Trophoblast cell (in vitro differentiated cells and primary cell): Measurements from ENCODE around the gene TTC16.

Experiments
- DNase-seq, 2 donors: peaks; one replicate each; pipeline ENCODE4 v3.0.0-alpha.2; 2016
- H2AFZ ChIP-seq: 2 replicates; pipeline ENCODE4 v1.6.1; 2013; ENCODE audit warnings: low read length, moderate library complexity, mild to moderate bottlenecking; ENCODE audit not compliant: insufficient read depth, poor library complexity
- H2AK5ac ChIP-seq: 2 replicates; pipeline ENCODE4 v1.6.1; 2013; ENCODE audit warnings: mild to moderate bottlenecking, low read length
- H2BK120ac ChIP-seq: 2 replicates; pipeline ENCODE4 v1.6.1; 2013; ENCODE audit warnings: low read length, mild to moderate bottlenecking, moderate library complexity; ENCODE audit not compliant: insufficient read depth, poor library complexity
- H2BK12ac ChIP-seq: 2 replicates; pipeline ENCODE4 v1.6.1; 2013; ENCODE audit warnings: mild to moderate bottlenecking, low read length, moderate library complexity
- H2BK5ac ChIP-seq: 2 replicates; pipeline ENCODE4 v1.6.1; 2013; ENCODE audit warnings: low read length, low read depth, moderate library complexity, mild to moderate bottlenecking; ENCODE audit not compliant: poor library complexity
- H3K14ac ChIP-seq: 2 replicates; pipeline ENCODE4 v1.6.1; 2013; ENCODE audit warnings: mild to moderate bottlenecking, low read length
- H3K18ac ChIP-seq: 2 replicates; pipeline ENCODE4 v1.6.1; 2013; ENCODE audit warnings: mild to moderate bottlenecking, low read length
- H3K23ac ChIP-seq: 2 replicates; pipeline ENCODE4 v1.6.1; 2013; ENCODE audit warnings: low read length
- H3K27ac ChIP-seq: 2 replicates; pipeline ENCODE4 v1.5.1; 2013; ENCODE audit warnings: low read depth, mild to moderate bottlenecking, inconsistent platforms, low read length, moderate library complexity
- H3K27me3 ChIP-seq: 2 replicates; pipeline ENCODE4 v1.6.1; 2013; ENCODE audit warnings: inconsistent platforms, mild to moderate bottlenecking, low read length, moderate library complexity; ENCODE audit not compliant: insufficient read depth
- H3K36me3 ChIP-seq, 2 experiments: 1 replicate in 1 of 2; 2 replicates in 1 of 2; pipeline ENCODE4 v1.6.1; 2013; ENCODE audit warnings: low read length in 2 of 2, mild to moderate bottlenecking in 2 of 2, moderate library complexity in 1 of 2; ENCODE audit not compliant: insufficient read depth in 2 of 2, control insufficient read depth in 1 of 2
- H3K4ac ChIP-seq: 2 replicates; pipeline ENCODE4 v1.6.1; 2013; ENCODE audit warnings: low read depth, mild to moderate bottlenecking, low read length, moderate library complexity
- H3K4me1 ChIP-seq, 2 experiments: 1 replicate in 1 of 2; 2 replicates in 1 of 2; pipeline ENCODE4 v1.6.1; 2013; ENCODE audit warnings: low read length in 2 of 2, mild to moderate bottlenecking in 2 of 2, moderate library complexity in 1 of 2; ENCODE audit not compliant: insufficient read depth in 2 of 2, control insufficient read depth in 1 of 2
- H3K4me2 ChIP-seq: 2 replicates; pipeline ENCODE4 v1.6.1; 2013; ENCODE audit warnings: inconsistent platforms, mild to moderate bottlenecking, low read length, moderate library complexity
- H3K4me3 ChIP-seq: 2 replicates; pipeline ENCODE4 v1.5.1; 2013; ENCODE audit warnings: mild to moderate bottlenecking, low read depth, low read length, inconsistent platforms
- H3K79me1 ChIP-seq: one replicate; pipeline ENCODE4 v1.6.1; 2013; ENCODE audit warnings: low read length
- H3K79me2 ChIP-seq: 2 replicates; pipeline ENCODE4 v1.6.1; 2013; ENCODE audit warnings: low read length, mild to moderate bottlenecking; ENCODE audit not compliant: control insufficient read depth, insufficient read depth, poor library complexity
- H3K9ac ChIP-seq: 2 replicates; pipeline ENCODE4 v1.6.1; 2013; ENCODE audit warnings: mild to moderate bottlenecking, low read length
- H3K9me3 ChIP-seq: 2 replicates; pipeline ENCODE4 v1.6.1; 2013; ENCODE audit warnings: low read depth, mild to moderate bottlenecking, control low read depth, inconsistent platforms, low read length; ENCODE audit not compliant: insufficient read depth
- H4K12ac ChIP-seq: 2 replicates; pipeline ENCODE4 v1.6.1; 2013; ENCODE audit warnings: low read depth, mild to moderate bottlenecking, low read length, moderate library complexity
- H4K8ac ChIP-seq: 2 replicates; pipeline ENCODE4 v1.6.1; 2013; ENCODE audit warnings: low read depth, mild to moderate bottlenecking, low read length, moderate library complexity
- H4K91ac ChIP-seq: one replicate; pipeline ENCODE4 v1.6.1; 2013; ENCODE audit warnings: low read depth, mild to moderate bottlenecking, low read length, moderate library complexity
- WGBS: extraction: QIAGEN DNeasy Blood & Tissue Kit; methylation state at CpG from one replicate; pipeline ENCODE4 v1.1.7; 2013; ENCODE audit warnings: missing lambda C conversion rate; ENCODE audit not compliant: insufficient read length, insufficient coverage; ENCODE audit errors: extremely low coverage; 5-methylcytosine and 5-hydroxymethylcytosine counted together

The TTC16 gene

DNA sequence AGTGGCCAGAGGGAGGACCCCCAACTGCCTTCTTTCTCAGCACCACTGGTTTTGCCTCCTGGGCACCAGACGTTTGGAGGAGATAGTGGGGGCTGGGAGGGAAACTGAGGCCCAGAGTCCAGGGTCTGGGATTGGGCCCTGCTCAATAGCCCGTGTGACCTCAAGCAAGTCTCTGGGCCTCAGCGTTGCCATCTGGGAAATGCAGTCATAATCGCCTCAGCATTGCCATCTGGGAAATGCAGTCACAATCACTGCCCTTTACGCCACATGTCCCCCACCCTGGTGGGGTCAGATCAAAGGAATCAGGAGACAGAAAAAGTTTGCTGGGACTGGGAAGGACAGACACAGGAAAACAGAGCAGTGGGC, 61.0 kb downstream of the TTC16 start:
- H2BK120ac ChIP-seq = no peak overlapping the region
- H3K4ac ChIP-seq = no peak overlapping the region
- H3K23ac ChIP-seq = no peak overlapping the region
- no CpG with 5 or more reads among the region's 5 CpGs for WGBS
- peaks cover 2% of the 10 kb centered on the region for H3K9me3 ChIP-seq
- H4K12ac ChIP-seq = no peak overlapping the region
- H2BK12ac ChIP-seq = no peak overlapping the region
- no peak overlapping the region for H3K27ac ChIP-seq
- H2AK5ac ChIP-seq = no peak overlapping the region
- H3K4me2 ChIP-seq = no peak overlapping the region
- H3K36me3 ChIP-seq = no peaks in the 10 kb centered on the region
- H3K9ac ChIP-seq = no peak overlapping the region
- DNase-seq = no peak
- no peak overlapping the region for H4K8ac ChIP-seq
- H4K91ac ChIP-seq = no peak overlapping the region
- no peaks in the 10 kb centered on the region for H3K79me2 ChIP-seq
- no peaks in the 10 kb centered on the region for H3K79me1 ChIP-seq
- no peak overlapping the region for H3K4me3 ChIP-seq
- H2BK5ac ChIP-seq = no peak overlapping the region
- no peak overlapping the region for H3K18ac ChIP-seq
- no peaks in the 10 kb centered on the region for H3K4me1 ChIP-seq
- no peaks in the 10 kb centered on the region for H3K27me3 ChIP-seq
- no peak overlapping the region for H2AFZ ChIP-seq
- H3K14ac ChIP-seq = no peak overlapping the region

DNA sequence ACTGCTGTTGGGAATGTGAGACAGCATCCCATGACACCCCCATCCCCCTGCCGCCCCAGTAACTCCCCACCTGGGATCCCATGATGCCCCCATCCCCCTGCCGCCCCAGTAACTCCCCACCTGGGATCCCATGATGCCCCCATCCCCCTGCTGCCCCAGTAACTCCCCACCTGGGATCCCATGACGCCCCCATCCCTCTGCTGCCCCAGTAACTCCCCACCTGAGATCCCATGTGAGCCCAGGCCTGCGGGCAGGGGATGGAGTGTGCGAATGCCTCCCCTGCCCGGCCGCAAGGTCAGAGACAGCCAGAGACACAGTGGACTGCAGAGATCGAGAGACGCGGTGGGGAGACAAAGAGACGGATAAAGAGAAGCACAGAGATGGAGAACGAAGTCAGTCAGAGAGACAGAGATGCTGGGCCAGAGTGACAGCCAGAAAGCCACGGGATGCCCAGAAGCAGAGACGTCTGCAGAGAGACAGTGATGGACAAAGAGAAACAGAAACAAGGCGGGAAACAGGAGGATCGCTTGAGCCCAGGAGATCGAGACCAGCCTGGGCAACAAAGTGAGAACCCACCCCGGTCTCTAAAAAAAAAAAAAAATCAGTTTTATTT, 61.6 kb downstream of the TTC16 start:
- H2BK12ac ChIP-seq = no peak overlapping the region
- H3K79me2 ChIP-seq = no peaks in the 10 kb centered on the region
- no peak overlapping the region for H3K9ac ChIP-seq
- H3K27ac ChIP-seq = no peak overlapping the region
- no CpG with 5 or more reads among the region's 18 CpGs for WGBS
- no peak overlapping the region for H3K4me2 ChIP-seq
- no peak overlapping the region for H3K18ac ChIP-seq
- no peaks in the 10 kb centered on the region for H3K36me3 ChIP-seq
- no peaks in the 10 kb centered on the region for H3K27me3 ChIP-seq
- H2AFZ ChIP-seq = no peak overlapping the region
- no peak overlapping the region for H2BK5ac ChIP-seq
- H3K79me1 ChIP-seq = no peaks in the 10 kb centered on the region
- H2AK5ac ChIP-seq = no peak overlapping the region
- peaks cover 2% of the 10 kb centered on the region for H3K9me3 ChIP-seq
- H3K4me1 ChIP-seq = no peaks in the 10 kb centered on the region
- no peak for DNase-seq
- H4K12ac ChIP-seq = no peak overlapping the region
- H3K4me3 ChIP-seq = no peak overlapping the region
- H3K23ac ChIP-seq = no peak overlapping the region
- H4K91ac ChIP-seq = no peak overlapping the region
- no peak overlapping the region for H3K4ac ChIP-seq
- H4K8ac ChIP-seq = no peak overlapping the region
- no peak overlapping the region for H2BK120ac ChIP-seq
- H3K14ac ChIP-seq = no peak overlapping the region

DNA sequence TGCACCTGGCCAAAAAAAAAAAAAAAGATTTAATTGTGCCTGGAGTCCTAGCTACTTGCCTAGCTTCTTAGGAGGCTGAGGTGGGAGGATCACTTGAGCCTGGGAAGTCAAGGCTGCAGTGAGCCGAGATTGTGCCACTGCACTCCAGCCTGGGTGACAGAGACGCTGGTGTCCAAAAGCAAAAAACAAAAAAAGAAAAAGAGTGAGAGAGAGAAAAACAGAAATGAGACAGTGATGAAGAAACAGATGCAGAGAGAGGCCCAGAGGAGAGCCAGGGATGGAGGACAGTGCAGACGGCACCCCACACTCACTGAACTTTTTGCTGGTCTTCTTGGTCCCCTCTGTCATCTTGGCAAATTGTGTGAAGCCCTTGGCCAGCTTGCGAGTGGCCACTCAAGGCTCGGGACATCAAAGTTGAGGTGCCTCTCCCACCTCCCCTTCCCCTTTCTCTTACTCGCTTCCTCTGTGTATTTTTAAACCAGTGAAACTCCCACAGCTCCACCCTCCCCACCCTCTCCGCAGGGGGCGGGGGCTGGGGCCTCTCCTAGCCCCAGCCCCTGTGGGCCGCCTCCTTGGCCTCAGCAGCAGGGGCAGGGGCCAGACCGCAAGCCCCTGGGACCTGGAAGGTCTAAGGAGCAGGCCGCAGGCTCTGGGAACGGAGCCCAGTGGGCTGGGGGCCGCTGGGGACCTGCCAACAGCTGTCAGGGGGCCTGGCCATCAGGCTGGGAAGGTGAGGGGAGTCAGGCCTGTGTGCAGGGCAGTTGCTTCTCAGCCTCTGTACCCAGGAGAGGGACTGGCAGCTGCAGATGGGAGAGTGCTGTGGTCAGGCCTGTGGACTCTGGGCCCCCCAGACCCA, 62.6 kb downstream of the TTC16 start, which contains the start of gene SH2D3C:
Gene SH2D3C, minus strand, starts transcription at position 387 of the 856 bp plus-strand sequence. Its CDS starts 39 bp downstream, at position 348.
- Histone ChIP-seq H3K4ac (no peak within 1 kb of the TSS), H3K79me2 (no peaks in the 10 kb centered on the region), H4K8ac (no peak within 1 kb of the TSS), H3K9me3 (peaks cover 2% of the 10 kb centered on the region), H3K36me3 (no peaks in the 10 kb centered on the region), H4K12ac (no peak within 1 kb of the TSS), H4K91ac (no peak within 1 kb of the TSS), H3K14ac (no peak within 1 kb of the TSS), H3K4me2 (no peak within 1 kb of the TSS), H3K9ac (no peak within 1 kb of the TSS), H3K27ac (no peak within 1 kb of the TSS), H3K23ac (no peak within 1 kb of the TSS), H3K18ac (no peak within 1 kb of the TSS), H2BK5ac (no peak within 1 kb of the TSS), H2AK5ac (no peak within 1 kb of the TSS), H3K4me3 (no peak within 1 kb of the TSS), H2BK120ac (no peak within 1 kb of the TSS), H2AFZ (no peak within 1 kb of the TSS), H3K79me1 (no peaks in the 10 kb centered on the region), H2BK12ac (no peak within 1 kb of the TSS), H3K27me3 (no peaks in the 10 kb centered on the region), H3K4me1 (no peaks in the 10 kb centered on the region)
- no peak for DNase-seq
- WGBS = no CpG with 5 or more reads among the region's 13 CpGs

DNA sequence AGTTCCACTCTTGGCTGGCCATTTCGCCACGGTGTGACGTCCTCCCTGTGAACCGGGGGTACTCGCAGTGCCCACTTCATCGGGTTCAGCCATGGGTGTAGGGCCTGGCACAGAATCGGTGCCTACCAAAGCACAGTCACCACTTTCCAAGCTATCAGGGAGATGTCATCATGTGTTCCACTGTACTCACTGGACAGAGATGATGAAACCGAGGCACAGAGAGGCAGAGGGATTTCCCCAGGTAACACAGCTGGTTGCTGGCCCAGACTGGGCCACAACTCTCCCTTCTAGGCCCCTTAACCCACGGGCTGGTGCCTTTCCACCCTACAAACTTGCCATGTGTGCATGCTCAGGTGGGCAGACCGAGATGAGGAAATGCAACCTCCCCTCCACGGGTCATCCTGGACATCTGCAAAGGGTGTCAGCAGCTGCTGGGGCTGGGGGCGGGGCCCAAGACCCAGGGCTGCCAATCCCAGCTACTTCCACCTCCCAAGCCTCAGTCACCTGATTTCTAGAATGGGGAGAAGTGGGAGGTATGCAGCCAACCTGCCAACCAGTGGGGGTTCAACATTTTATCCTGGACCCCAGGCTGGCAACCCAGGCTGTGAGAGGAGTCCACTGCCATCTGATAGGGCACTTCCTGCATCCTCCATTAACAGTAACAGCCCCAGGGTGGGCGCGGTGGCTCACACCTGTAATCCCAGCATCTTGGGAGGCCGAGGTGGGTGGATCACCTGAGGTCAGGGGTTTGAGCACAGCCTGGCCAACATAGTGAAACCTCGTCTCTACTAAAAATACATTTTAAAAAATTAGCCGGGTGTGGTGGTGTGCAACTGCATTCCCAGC, 63.5 kb downstream of the TTC16 start:
- no peak overlapping the region for H3K27ac ChIP-seq
- H4K91ac ChIP-seq = no peak overlapping the region
- H3K79me1 ChIP-seq = no peaks in the 10 kb centered on the region
- no peak overlapping the region for H3K4me3 ChIP-seq
- H3K4me1 ChIP-seq = no peaks in the 10 kb centered on the region
- no CpG with 5 or more reads among the region's 17 CpGs for WGBS
- H3K18ac ChIP-seq = no peak overlapping the region
- H2AFZ ChIP-seq = no peak overlapping the region
- H3K79me2 ChIP-seq = no peaks in the 10 kb centered on the region
- no peak overlapping the region for H3K4me2 ChIP-seq
- H3K4ac ChIP-seq = no peak overlapping the region
- no peak overlapping the region for H3K14ac ChIP-seq
- no peak overlapping the region for H2BK120ac ChIP-seq
- H2BK12ac ChIP-seq = no peak overlapping the region
- H3K9ac ChIP-seq = no peak overlapping the region
- peaks cover 2% of the 10 kb centered on the region for H3K9me3 ChIP-seq
- no peak overlapping the region for H2AK5ac ChIP-seq
- no peaks in the 10 kb centered on the region for H3K36me3 ChIP-seq
- H3K27me3 ChIP-seq = no peaks in the 10 kb centered on the region
- H4K8ac ChIP-seq = no peak overlapping the region
- DNase-seq = peak in 1 of 2 donors; percentile 19
- H4K12ac ChIP-seq = no peak overlapping the region
- H3K23ac ChIP-seq = no peak overlapping the region
- no peak overlapping the region for H2BK5ac ChIP-seq
